ENCODE data around the gene AK4.
"Not testable (repeated sequence)": the region's sequence is repeated elsewhere in the genome, so short reads cannot be mapped to it uniquely, and the experiment has no call there.

Gene AK4

GRCh38 chr1:65148178-65148547 is at the start of gene AK4:
TSS of gene AK4 (plus strand) at chr1:65148203. CDS start at chr1:65148408, 205 bp downstream.
- not testable (repeated sequence) for DNase-seq (ENCODE audit: low spot score)

GRCh38 chr1:65103807-65104206 is 44.2 kb upstream of the AK4 start:
- DNase-seq (ENCODE audit: low spot score) = no peak

- no peak for DNase-seq (ENCODE audit: low spot score)
Observed at GRCh38 chr1:65104854-65105534, 43.0 kb upstream of the AK4 start.

- no peak for DNase-seq (ENCODE audit: low spot score)
Observed at GRCh38 chr1:65105596-65105995, 42.4 kb upstream of the AK4 start.

GRCh38 chr1:65108025-65108642 is 39.9 kb upstream of the AK4 start:
- no peak for DNase-seq (ENCODE audit: low spot score)

GRCh38 chr1:65109487-65109886 is 38.5 kb upstream of the AK4 start:
- DNase-seq (ENCODE audit: low spot score) = no peak

GRCh38 chr1:65112811-65113210 is 35.2 kb upstream of the AK4 start:
- DNase-seq (ENCODE audit: low spot score) = no peak

- DNase-seq (ENCODE audit: low spot score) = no peak
Observed at GRCh38 chr1:65113298-65113697, 34.7 kb upstream of the AK4 start.

GRCh38 chr1:65114322-65114721 is 33.7 kb upstream of the AK4 start:
- peak; percentile 27 for DNase-seq (ENCODE audit: low spot score)

GRCh38 chr1:65119951-65120350 is 28.1 kb upstream of the AK4 start:
- DNase-seq (ENCODE audit: low spot score) = no peak

- not testable (repeated sequence) for DNase-seq (ENCODE audit: low spot score)
Observed at GRCh38 chr1:65129104-65129503, 18.9 kb upstream of the AK4 start.

- no peak for DNase-seq (ENCODE audit: low spot score)
Observed at GRCh38 chr1:65138524-65138923, 9.5 kb upstream of the AK4 start.

- DNase-seq (ENCODE audit: low spot score) = not testable (repeated sequence)
Observed at GRCh38 chr1:65139793-65140192, 8.2 kb upstream of the AK4 start.

GRCh38 chr1:65141394-65141793 is 6.6 kb upstream of the AK4 start:
- DNase-seq (ENCODE audit: low spot score) = no peak

- no peak for DNase-seq (ENCODE audit: low spot score)
Observed at GRCh38 chr1:65141918-65142317, 6.1 kb upstream of the AK4 start.

- DNase-seq (ENCODE audit: low spot score) = not testable (repeated sequence)
Observed at GRCh38 chr1:65143112-65143658, 4.8 kb upstream of the AK4 start.

GRCh38 chr1:65146908-65147423 is 1.0 kb upstream of the AK4 start:
- no peak for DNase-seq (ENCODE audit: low spot score)

- peak; percentile 46 for DNase-seq (ENCODE audit: low spot score)
Observed at GRCh38 chr1:65147424-65148177, 402 bp upstream of the AK4 start.

GRCh38 chr1:65148548-65149350 is 746 bp downstream of the AK4 start:
- DNase-seq (ENCODE audit: low spot score) = peak; percentile 48

- DNase-seq (ENCODE audit: low spot score) = no peak
Observed at GRCh38 chr1:65149351-65150107, 1.5 kb downstream of the AK4 start.

- DNase-seq (ENCODE audit: low spot score) = no peak
Observed at GRCh38 chr1:65150108-65150463, 2.1 kb downstream of the AK4 start.
